Endodermal cell (in vitro differentiated cells): ENCODE results near the gene GMPS. TPM values are rescaled to one million over a fixed set of nuclear protein-coding genes. Genes with fewer than 3 reads are reported as not detected.
A peak's percentile ranks its signal among the peaks of the same experiment; 100 is the strongest.

ENCODE experiments used
- DNase-seq: peaks from one replicate; pipeline ENCODE4 v3.0.0-alpha.2; 2017
- H3K27ac ChIP-seq: 2 replicates; pipeline ENCODE4 v1.5.1; 2013; ENCODE audit warnings: mild to moderate bottlenecking, low read depth, low read length, moderate library complexity
- H3K27me3 ChIP-seq: 2 replicates; pipeline ENCODE4 v1.6.1; 2013; ENCODE audit warnings: mild to moderate bottlenecking, low read length, moderate library complexity; ENCODE audit not compliant: insufficient read depth, control insufficient read depth, poor library complexity, severe bottlenecking
- H3K36me3 ChIP-seq: 2 replicates; pipeline ENCODE4 v1.7.0; 2013; ENCODE audit warnings: mild to moderate bottlenecking, low read length, moderate library complexity; ENCODE audit not compliant: control insufficient read depth, insufficient read depth
- H3K4me1 ChIP-seq: one replicate; pipeline ENCODE4 v1.7.0; 2013; ENCODE audit warnings: low read length; ENCODE audit not compliant: control insufficient read depth, insufficient read depth
- H3K4me3 ChIP-seq: 2 replicates; pipeline ENCODE4 v1.5.1; 2013; ENCODE audit warnings: mild to moderate bottlenecking, low read length, moderate library complexity
- H3K9ac ChIP-seq: 2 replicates; pipeline ENCODE4 v1.6.1; 2013; ENCODE audit warnings: mild to moderate bottlenecking, low read length, moderate library complexity; ENCODE audit not compliant: poor library complexity, severe bottlenecking; ENCODE audit errors: extremely low read depth
- H3K9me3 ChIP-seq: 2 replicates; pipeline ENCODE4 v1.6.1; 2013; ENCODE audit warnings: mild to moderate bottlenecking, low read length, moderate library complexity; ENCODE audit not compliant: control insufficient read depth
- H3K27ac Mint-ChIP-seq: 2 replicates; pipeline ENCODE4 v1.8.0; 2020; ENCODE audit warnings: mixed read lengths
- H3K27me3 Mint-ChIP-seq: 2 replicates; pipeline ENCODE4 v1.8.0; 2021; ENCODE audit warnings: mild to moderate bottlenecking, mixed read lengths; ENCODE audit not compliant: insufficient read depth
- H3K36me3 Mint-ChIP-seq: 2 replicates; pipeline ENCODE4 v1.8.0; 2020; ENCODE audit warnings: low read depth, mixed read lengths
- H3K4me1 Mint-ChIP-seq: 2 replicates; pipeline ENCODE4 v1.8.0; 2020; ENCODE audit warnings: mixed read lengths
- H3K4me3 Mint-ChIP-seq: 2 replicates; pipeline ENCODE4 v1.8.0; 2020; ENCODE audit warnings: mild to moderate bottlenecking, moderate library complexity, mixed read lengths
- H3K9me3 Mint-ChIP-seq: 2 replicates; pipeline ENCODE4 v1.8.0; 2020; ENCODE audit warnings: mild to moderate bottlenecking, mixed read lengths
- CTCF ChIP-seq: fragments of 200-600 bp; sonication (generic); conservative IDR thresholded peaks from 2 replicates; pipeline ENCODE4 v1.5.0; 2021; ENCODE audit warnings: antibody characterized with exemption, mild to moderate bottlenecking
- WGBS, 2 experiments: methylation state at CpG; one replicate each; pipeline versions ENCODE4 v1.1.5 to v1.1.7; 2013; ENCODE audit warnings: missing lambda C conversion rate in 2 of 2, mixed read lengths in 1 of 2; ENCODE audit not compliant: insufficient coverage in 1 of 2, insufficient read length in 1 of 2; 5-methylcytosine and 5-hydroxymethylcytosine counted together
- total RNA-seq, 2 donors: library from RNA; stranded (reverse); fragmentation: NEBNext Ultra II Directional in 1 of 2; extraction: Animal tissue kit (Norgen Biotek cat#: 25700) in 1 of 2; gene quantifications; 2 replicates in 1 of 2; 3 replicates in 1 of 2; pipeline ENCODE4 v1.2.1, GENCODE V29; 2021

Gene GMPS
- total RNA-seq, 2 donors from 2014 or later: 112 to 138 TPM

- H3K36me3 Mint-ChIP-seq: peaks cover 62% of the 10 kb centered on the region
- Histone ChIP-seq H3K27ac (no peak overlapping the region), H3K9me3 (no peaks in the 10 kb centered on the region), H3K27me3 (no peaks in the 10 kb centered on the region), H3K9ac (no peak overlapping the region), H3K4me1 (no peaks in the 10 kb centered on the region), H3K36me3 (peaks cover 70% of the 10 kb centered on the region), H3K4me3 (no peak overlapping the region)
- no peaks in the 10 kb centered on the region for H3K4me1 Mint-ChIP-seq
- H3K9me3 Mint-ChIP-seq: no peaks in the 10 kb centered on the region
- no peak overlapping the region for H3K4me3 Mint-ChIP-seq
- H3K27me3 Mint-ChIP-seq: no peaks in the 10 kb centered on the region
- WGBS, 2 experiments: 92 to 95% methylated on average over 2 to 4 of the region's 4 CpGs
- H3K27ac Mint-ChIP-seq: peak overlapping the region; percentile 0
- DNase-seq: peak; percentile 63
- TF ChIP-seq CTCF: no peak
Measured at GRCh38 chr3:155908086-155908485, 37.6 kb downstream of the GMPS start.

GRCh38 chr3:155908605-155909004 lies 38.2 kb downstream of the GMPS start:
- no peaks in the 10 kb centered on the region for H3K9me3 Mint-ChIP-seq

GRCh38 chr3:155912090-155912489 lies 41.6 kb downstream of the GMPS start:
- H3K36me3 ChIP-seq: peaks cover 77% of the 10 kb centered on the region
- H3K27me3 ChIP-seq: no peaks in the 10 kb centered on the region
- no peak overlapping the region for H3K4me3 ChIP-seq
- H3K9ac ChIP-seq: no peak overlapping the region
- TF ChIP-seq CTCF: no peak
- Mint-ChIP-seq H3K4me3 (no peak overlapping the region), H3K27ac (no peak overlapping the region), H3K4me1 (no peaks in the 10 kb centered on the region), H3K27me3 (no peaks in the 10 kb centered on the region), H3K36me3 (peaks cover 80% of the 10 kb centered on the region), H3K9me3 (no peaks in the 10 kb centered on the region)
- H3K27ac ChIP-seq: no peak overlapping the region
- H3K9me3 ChIP-seq: no peaks in the 10 kb centered on the region
- no peak for DNase-seq
- H3K4me1 ChIP-seq: no peaks in the 10 kb centered on the region

More at GRCh38 chr3:155908605-155909004, 38.2 kb downstream of the GMPS start:
- no peak overlapping the region for H3K4me3 ChIP-seq
- no peaks in the 10 kb centered on the region for H3K9me3 ChIP-seq
- H3K27ac Mint-ChIP-seq: peak overlapping the region; percentile 0
- H3K36me3 ChIP-seq: peaks cover 69% of the 10 kb centered on the region
- H3K4me1 Mint-ChIP-seq: no peaks in the 10 kb centered on the region
- peaks cover 66% of the 10 kb centered on the region for H3K36me3 Mint-ChIP-seq
- no peaks in the 10 kb centered on the region for H3K27me3 ChIP-seq
- no peaks in the 10 kb centered on the region for H3K27me3 Mint-ChIP-seq
- H3K4me1 ChIP-seq: no peaks in the 10 kb centered on the region
- H3K9ac ChIP-seq: no peak overlapping the region
- H3K4me3 Mint-ChIP-seq: no peak overlapping the region
- DNase-seq: no peak
- H3K27ac ChIP-seq: no peak overlapping the region
- no peak for TF ChIP-seq CTCF
